T-helper 17 cell (primary cell): ENCODE measurements around the gene VSIG8. TPM values are rescaled to one million over a fixed set of nuclear protein-coding genes. Genes with fewer than 3 reads are reported as not detected.

Experiments
- ATAC-seq: fragments of 150-1000 bp; cut with Tn5 transposase; 2 replicates; pipeline ENCODE4 v1.10.0; 2021; ENCODE audit warnings: mild to moderate bottlenecking, moderate library complexity
- DNase-seq, 3 donors: peaks; one replicate each; pipeline versions ENCODE4 v3.0.0 to v3.0.0-alpha.2; 2020 to 2021
- H3K9me3 ChIP-seq: one replicate; pipeline ENCODE4 v1.7.0; 2013; ENCODE audit warnings: low read length, mild to moderate bottlenecking; ENCODE audit not compliant: control insufficient read depth, poor library complexity, severe bottlenecking
- H3K27ac Mint-ChIP-seq: one replicate; pipeline ENCODE4 v1.8.0; 2022; ENCODE audit warnings: mild to moderate bottlenecking, moderate library complexity, mixed read lengths
- H3K27me3 Mint-ChIP-seq: one replicate; pipeline ENCODE4 v1.8.0; 2022; ENCODE audit warnings: mixed read lengths
- H3K36me3 Mint-ChIP-seq: one replicate; pipeline ENCODE4 v1.8.0; 2022; ENCODE audit warnings: low read depth, mixed read lengths
- H3K4me1 Mint-ChIP-seq: one replicate; pipeline ENCODE4 v1.8.0; 2022; ENCODE audit warnings: mild to moderate bottlenecking, mixed read lengths
- H3K4me3 Mint-ChIP-seq: one replicate; pipeline ENCODE4 v1.8.0; 2022; ENCODE audit warnings: mild to moderate bottlenecking, moderate library complexity, mixed read lengths
- total RNA-seq, 4 donors: library from RNA in 2 of 4; stranded (reverse) in 2 of 4; gene quantifications; one replicate each; pipeline ENCODE4 v1.2.3 and lab custom pipeline; 2022 to 2026

Gene VSIG8
- total RNA-seq, 2 donors from 2014 or later = not detected

DNA sequence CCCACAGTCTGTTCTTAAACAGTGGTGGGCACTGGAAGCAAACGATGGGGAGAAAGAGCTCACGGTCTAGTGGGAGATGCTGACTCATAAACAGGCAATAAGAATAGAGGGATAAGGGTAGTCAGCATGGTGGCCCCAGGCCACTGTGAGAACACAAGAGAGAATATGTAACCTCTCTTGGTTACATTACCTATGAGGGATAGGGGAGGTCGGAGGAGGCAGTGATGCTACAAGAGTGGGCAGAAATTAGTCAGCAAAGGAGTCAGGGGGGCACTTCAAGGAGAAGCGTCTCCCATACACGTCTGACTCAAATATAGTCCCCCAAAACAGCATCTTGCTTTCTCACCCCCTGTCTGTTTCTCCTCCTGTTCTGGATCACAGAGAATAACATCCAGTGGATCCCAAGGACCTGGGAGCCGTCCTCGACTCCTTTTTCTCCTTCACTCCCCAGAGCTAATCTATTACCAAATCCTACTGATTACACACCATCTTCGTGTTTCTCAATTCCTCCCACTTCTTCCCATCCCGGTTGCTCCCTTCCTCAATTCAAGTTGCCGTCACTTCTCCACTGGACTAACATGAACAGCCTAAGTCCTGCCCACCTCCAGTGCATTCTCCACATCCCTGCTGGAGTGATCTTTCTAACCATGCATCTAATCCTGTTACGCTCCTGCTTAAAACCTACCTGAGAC, 33.7 kb downstream of the VSIG8 start:
- H3K27me3 Mint-ChIP-seq = peaks cover 8% of the 10 kb centered on the region
- peaks cover 47% of the 10 kb centered on the region for H3K4me1 Mint-ChIP-seq
- H3K4me3 Mint-ChIP-seq = peak overlapping the region; percentile 1
- H3K27ac Mint-ChIP-seq = peak overlapping the region; percentile 39
- ATAC-seq = no peak
- no peaks in the 10 kb centered on the region for H3K36me3 Mint-ChIP-seq
- H3K9me3 ChIP-seq = no peaks in the 10 kb centered on the region
- no peak for DNase-seq

DNA sequence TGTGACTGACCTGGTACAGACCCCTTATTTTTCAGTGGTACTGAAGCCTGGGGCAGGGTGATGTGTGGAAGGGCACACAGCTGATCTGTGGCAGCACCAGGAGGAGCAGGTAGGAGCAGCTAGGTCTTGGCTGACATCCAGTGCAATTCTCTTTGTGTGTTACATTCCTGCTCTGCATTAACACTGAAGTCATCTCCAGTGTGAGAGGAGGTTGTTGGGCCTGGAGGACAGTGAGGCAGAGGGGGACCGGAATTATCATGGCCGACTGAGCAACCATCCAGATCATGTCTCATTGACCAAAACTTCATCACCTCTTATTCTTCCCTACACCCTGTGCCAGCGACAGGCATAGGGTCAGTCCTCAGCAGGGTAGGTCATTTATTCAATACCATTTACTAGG, 34.3 kb downstream of the VSIG8 start:
- ATAC-seq = no peak
- Mint-ChIP-seq H3K4me1 (peaks cover 47% of the 10 kb centered on the region), H3K36me3 (no peaks in the 10 kb centered on the region), H3K4me3 (no peak overlapping the region), H3K27me3 (peaks cover 8% of the 10 kb centered on the region), H3K27ac (peak overlapping the region; percentile 41)
- H3K9me3 ChIP-seq = no peaks in the 10 kb centered on the region
- no peak for DNase-seq

DNA sequence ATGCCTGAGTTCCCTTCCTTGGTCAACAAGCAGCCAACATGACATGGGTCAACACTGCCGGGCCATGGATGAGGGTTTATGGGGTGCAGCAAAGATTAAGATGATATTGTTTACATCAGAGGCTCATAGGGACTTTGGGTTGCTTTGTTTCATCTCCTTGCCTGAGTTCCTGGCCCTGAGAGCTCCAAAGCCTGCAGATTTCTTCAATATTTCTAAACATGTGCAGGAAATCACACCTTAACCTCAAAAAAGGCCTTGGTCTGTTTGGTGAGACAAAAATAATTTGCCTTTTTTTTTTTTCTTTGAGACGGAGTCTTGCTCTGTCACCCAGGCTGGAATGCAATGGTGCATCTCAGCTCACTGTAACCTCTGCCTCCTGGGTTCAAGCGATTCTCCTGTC, 34.9 kb downstream of the VSIG8 start:
- H3K9me3 ChIP-seq = no peaks in the 10 kb centered on the region
- H3K27ac Mint-ChIP-seq = peak overlapping the region; percentile 41
- ATAC-seq = peak; percentile 28
- no peak for DNase-seq
- peaks cover 48% of the 10 kb centered on the region for H3K4me1 Mint-ChIP-seq
- peak overlapping the region; percentile 10 for H3K4me3 Mint-ChIP-seq
- H3K27me3 Mint-ChIP-seq = peaks cover 11% of the 10 kb centered on the region
- H3K36me3 Mint-ChIP-seq = no peaks in the 10 kb centered on the region

DNA sequence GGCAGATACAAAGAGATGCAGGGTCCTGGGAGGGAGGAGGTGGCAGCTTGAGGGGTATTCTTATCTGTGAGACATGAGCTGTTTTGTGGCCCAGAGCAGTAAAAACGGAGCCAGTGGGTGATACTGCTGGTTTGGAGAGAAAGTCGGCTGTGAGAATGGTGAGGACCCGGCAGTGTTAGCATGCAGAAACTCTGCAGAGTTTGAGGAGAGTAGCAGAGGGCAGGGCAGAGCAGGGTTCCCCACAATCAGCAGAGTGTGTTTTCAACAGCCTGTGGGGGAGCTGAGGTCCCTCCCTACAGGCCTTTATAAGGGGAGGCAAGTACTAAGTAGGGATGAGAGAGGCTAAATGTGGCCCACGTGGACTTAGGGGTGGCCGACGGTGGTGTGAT, 35.4 kb downstream of the VSIG8 start:
- no peak for DNase-seq
- H3K4me3 Mint-ChIP-seq = peak overlapping the region; percentile 57
- H3K36me3 Mint-ChIP-seq = no peaks in the 10 kb centered on the region
- peaks cover 46% of the 10 kb centered on the region for H3K4me1 Mint-ChIP-seq
- peak overlapping the region; percentile 65 for H3K27ac Mint-ChIP-seq
- H3K27me3 Mint-ChIP-seq = peaks cover 12% of the 10 kb centered on the region
- no peak for ATAC-seq
- H3K9me3 ChIP-seq = no peaks in the 10 kb centered on the region

DNA sequence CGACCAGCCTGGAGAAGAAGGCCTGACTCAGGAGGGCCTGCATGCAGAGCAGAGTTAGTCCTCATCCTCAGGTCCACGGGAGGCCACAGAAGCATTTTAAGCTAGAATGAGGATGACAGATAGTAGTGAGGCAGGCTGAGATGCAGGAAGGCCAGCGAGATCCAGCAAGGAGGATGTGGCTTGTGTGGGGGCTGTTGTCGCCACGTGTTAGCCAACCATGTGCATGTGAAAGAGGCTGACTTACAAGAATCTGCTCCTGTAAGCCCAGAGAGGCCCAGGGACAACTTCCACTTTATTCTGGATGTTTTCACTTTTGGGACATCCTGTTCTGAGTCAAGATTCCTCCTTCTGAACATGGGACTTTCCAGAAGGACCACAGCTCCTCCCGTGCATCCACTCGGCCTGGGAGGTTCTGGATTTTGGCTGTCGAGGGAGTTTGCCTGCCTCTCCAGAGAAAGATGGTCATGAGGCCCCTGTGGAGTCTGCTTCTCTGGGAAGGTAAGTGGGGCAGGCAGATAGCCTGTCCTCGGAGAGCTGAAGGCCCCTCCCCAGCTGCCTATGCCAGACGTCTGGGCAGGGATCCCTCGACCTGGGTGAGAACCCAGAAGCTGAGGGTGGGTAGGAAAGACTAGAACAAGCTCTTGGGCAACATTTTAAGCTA, 35.9 kb downstream of the VSIG8 start, which contains the start of gene SLAMF8:
Gene SLAMF8 (plus strand): TSS at position 433 of the 661 bp plus-strand sequence. CDS start 26 bp downstream, at position 459.
- H3K27ac Mint-ChIP-seq = peak within 1 kb of the TSS; percentile 65
- DNase-seq = no peak
- peaks cover 9% of the 10 kb centered on the region for H3K27me3 Mint-ChIP-seq
- ATAC-seq = peak; percentile 70
- peaks cover 46% of the 10 kb centered on the region for H3K4me1 Mint-ChIP-seq
- H3K4me3 Mint-ChIP-seq = peak within 1 kb of the TSS; percentile 57
- H3K36me3 Mint-ChIP-seq = no peaks in the 10 kb centered on the region
- no peaks in the 10 kb centered on the region for H3K9me3 ChIP-seq

DNA sequence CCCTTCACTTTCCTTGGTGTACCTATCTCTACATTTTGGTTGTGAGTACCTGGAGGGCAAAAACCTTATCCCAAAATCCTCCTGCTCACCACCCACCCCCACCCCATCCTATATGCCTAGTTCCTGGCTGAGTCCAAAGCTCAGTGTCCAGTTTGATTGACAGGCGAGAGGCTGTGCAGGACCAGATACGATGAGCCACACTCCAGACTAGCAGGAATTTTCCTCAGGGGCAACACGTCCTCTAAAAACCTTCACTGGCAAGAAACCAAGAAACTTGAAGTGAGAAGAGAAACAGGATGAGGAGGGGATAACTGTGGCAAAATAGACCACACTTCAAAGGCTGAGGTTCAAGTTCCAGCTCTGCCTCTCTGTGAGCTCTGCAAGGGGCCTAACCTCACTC, 36.9 kb downstream of the VSIG8 start:
- no peak for DNase-seq
- no peak for ATAC-seq
- H3K27ac Mint-ChIP-seq = peak overlapping the region; percentile 45
- peaks cover 9% of the 10 kb centered on the region for H3K27me3 Mint-ChIP-seq
- no peaks in the 10 kb centered on the region for H3K36me3 Mint-ChIP-seq
- H3K9me3 ChIP-seq = no peaks in the 10 kb centered on the region
- H3K4me3 Mint-ChIP-seq = no peak overlapping the region
- peaks cover 46% of the 10 kb centered on the region for H3K4me1 Mint-ChIP-seq

DNA sequence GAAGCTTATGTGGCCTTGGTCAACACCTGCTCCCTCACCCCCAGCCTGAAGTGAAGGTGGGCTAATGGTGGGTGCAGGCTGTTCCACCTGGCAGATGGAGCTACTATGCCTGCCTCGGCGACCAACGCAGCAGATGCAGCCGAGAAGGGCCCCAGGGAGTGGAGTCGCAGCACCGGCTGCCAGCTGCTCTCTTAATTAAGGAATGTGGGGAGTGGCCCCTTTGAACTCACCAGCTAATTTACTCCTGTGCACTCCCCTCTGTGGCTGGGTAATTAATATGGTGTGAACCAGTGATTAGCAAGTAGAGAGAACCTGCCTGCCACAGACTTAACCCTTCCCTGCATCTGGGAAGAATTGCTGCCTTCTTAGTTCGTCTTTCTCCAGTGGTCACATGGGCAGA, 39.1 kb downstream of the VSIG8 start:
- Mint-ChIP-seq H3K36me3 (no peaks in the 10 kb centered on the region), H3K27ac (no peak overlapping the region), H3K4me1 (peaks cover 38% of the 10 kb centered on the region), H3K4me3 (no peak overlapping the region), H3K27me3 (peaks cover 9% of the 10 kb centered on the region)
- no peaks in the 10 kb centered on the region for H3K9me3 ChIP-seq
- ATAC-seq = no peak
- DNase-seq = no peak

DNA sequence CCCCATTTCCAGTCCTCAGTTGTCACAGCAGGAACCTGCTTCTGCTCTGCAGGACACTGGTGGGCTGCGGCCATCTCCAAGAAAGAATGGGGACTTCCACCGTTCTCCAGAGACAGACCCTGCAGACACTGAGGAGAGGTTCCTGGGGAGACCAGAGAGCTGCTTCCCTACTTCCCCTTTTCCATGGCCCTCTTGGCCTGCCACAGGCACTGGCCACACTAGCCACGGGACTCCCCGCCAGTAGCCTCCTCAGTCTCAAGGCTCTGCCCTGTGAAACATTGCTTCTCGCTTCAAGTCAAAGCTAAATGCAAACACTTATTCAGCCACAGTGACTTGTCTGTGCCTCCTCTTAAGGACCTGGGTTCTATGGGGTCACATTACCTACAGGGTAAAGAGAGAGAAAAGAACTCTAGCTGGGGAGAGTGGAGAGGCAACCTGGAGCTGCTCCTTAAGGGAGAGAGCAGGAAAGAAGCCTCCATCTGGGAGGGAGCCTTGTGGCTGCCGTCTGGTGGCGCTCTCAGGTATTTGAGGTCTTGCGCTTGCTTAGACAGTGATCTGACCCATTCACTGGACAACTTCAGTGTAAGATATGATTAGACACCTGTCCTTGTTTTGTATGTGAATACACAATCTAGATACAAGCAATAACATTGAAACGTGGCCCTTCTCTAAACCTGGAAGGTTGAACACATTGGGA, 41.1 kb downstream of the VSIG8 start:
- H3K9me3 ChIP-seq = no peaks in the 10 kb centered on the region
- ATAC-seq (no peak), DNase-seq (peak in 1 of 3 donors; percentile 14)
- peaks cover 19% of the 10 kb centered on the region for H3K4me1 Mint-ChIP-seq
- no peak overlapping the region for H3K4me3 Mint-ChIP-seq
- no peak overlapping the region for H3K27ac Mint-ChIP-seq
- H3K36me3 Mint-ChIP-seq = no peaks in the 10 kb centered on the region
- peaks cover 9% of the 10 kb centered on the region for H3K27me3 Mint-ChIP-seq

DNA sequence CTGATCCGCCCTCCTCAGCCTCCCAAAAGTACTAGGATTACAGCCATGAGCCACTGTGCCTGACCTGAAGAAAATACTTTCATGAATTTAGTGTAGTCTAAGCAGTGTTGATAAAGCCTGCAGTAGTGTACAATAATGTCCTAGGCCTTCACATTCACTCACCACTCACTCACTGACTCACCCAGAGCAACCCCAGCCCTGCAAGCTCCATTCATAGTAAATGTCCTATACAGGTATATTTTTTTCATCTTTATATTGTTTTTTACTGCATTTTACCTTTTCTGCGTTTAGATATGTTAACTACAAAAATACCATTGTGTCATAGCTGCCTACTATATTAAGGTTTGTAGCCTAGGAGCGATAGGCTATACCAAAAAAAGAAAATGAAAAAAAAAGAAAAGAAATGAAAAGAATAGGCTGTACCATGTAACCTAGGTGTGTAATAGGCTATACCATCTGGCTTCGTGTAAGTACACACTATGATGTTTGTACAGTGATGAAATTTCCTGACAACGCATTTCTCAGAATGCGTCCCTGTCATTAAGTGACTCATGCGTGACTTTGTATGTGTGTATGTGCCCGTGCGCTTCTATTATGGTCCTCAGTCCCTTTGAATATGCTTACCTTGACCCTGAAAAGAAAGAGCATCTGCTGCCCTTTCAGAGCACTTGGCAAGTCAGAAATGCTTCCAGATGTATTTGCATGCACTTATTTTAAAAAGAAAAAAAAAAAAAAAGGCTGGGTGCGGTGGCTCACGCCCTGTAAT, 45.0 kb downstream of the VSIG8 start:
- H3K9me3 ChIP-seq = no peaks in the 10 kb centered on the region
- Mint-ChIP-seq H3K4me1 (peaks cover under 1% of the 10 kb centered on the region), H3K27ac (no peak overlapping the region), H3K36me3 (peaks cover 3% of the 10 kb centered on the region), H3K4me3 (no peak overlapping the region), H3K27me3 (peaks cover 6% of the 10 kb centered on the region)
- no peak for DNase-seq
- no peak for ATAC-seq

DNA sequence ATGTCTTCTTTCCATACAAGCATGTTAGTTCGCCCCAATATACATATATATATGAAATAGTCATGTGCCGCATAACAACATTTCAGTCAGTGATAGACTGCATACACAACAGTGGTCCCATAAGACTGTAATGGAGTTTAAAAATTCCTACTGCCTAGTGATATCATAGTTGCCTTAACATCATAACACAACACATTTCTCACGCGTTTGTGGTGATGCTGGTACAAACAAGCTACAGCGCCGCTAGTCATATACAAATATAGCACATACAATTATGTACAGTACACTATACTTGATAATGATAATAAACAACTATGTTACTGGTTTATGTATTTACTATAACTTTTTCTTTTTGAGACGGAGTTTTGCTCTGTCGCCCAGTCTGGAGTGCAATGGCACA, 46.5 kb downstream of the VSIG8 start:
- no peaks in the 10 kb centered on the region for H3K9me3 ChIP-seq

DNA sequence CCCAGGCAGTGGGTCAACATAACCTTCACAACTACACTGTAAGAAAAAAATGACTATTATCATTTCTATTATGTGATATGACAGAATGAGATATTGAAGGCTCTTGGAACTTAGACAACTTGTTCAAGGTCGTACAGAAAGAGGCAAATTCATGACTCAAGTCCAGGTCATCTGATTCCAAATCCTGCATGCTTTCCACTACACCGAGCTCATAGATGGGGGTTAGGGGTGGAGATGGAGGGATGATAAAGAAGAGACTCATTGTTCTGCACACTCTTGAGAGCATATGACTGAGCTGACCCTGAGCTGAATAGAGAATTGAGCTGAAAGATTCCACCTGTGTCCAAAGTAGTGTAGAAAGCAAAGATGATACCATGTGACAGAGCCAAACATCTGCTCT, 57.5 kb downstream of the VSIG8 start:
- no peak for ATAC-seq
- DNase-seq = no peak
- no peaks in the 10 kb centered on the region for H3K9me3 ChIP-seq
- Mint-ChIP-seq H3K4me3 (no peak overlapping the region), H3K27ac (no peak overlapping the region), H3K27me3 (peaks cover 43% of the 10 kb centered on the region), H3K4me1 (peaks cover 15% of the 10 kb centered on the region), H3K36me3 (peaks cover 9% of the 10 kb centered on the region)

More for the DNA sequence above, 46.5 kb downstream of the VSIG8 start:
- DNase-seq (no peak), ATAC-seq (no peak)
- Mint-ChIP-seq H3K4me1 (peaks cover 2% of the 10 kb centered on the region), H3K4me3 (no peak overlapping the region), H3K36me3 (peaks cover 3% of the 10 kb centered on the region), H3K27me3 (peaks cover 11% of the 10 kb centered on the region), H3K27ac (no peak overlapping the region)
